ENCODE data around the gene PPP1R12C. TPM values are rescaled to one million over a fixed set of nuclear protein-coding genes. Genes with fewer than 3 reads are reported as not detected.
"Not testable (repeated sequence)": the region's sequence is repeated elsewhere in the genome, so short reads cannot be mapped to it uniquely, and the experiment has no call there.

PPP1R12C gene
- total RNA-seq, 1 experiment from 2014 or later = 79.9 TPM

DNA sequence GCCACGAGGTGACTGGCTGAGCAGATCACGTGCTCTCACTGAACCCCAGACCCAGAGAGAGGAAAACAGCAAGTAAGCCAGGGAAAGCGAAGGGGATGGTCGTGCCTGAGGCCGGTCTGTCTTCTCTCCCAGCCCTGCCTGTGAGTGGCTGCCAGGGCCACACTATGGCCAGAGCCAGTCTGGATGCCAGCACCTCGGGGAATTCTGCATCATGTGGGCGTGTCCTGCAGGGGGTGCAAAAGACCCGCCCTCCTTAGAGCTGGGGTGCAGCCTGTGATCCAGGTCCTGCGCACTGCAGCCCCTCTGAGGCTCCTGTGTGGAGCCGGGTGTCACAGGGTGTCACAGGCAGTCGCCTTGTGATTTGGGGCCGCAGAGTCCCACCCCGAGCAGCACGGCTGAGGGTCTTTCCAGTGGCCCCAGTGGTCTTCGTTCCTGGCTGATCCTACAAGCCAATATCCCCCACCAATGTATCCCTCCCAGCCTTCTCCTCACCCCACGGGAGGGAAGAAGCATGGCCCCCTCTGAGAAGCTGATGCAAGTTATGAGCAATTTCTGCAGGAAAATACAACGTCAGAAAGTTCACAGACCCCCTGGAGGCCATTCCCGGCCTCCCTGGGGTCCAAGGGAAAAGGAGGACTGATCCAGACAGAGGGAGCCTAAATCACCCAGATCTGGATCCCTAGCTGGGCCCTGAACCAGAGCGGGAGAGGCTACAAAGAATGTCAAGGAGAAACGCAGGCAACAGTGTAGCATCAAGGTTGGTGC is 7.7 kb downstream of the PPP1R12C start:
- no peak overlapping the region for H2BK15ac ChIP-seq (ENCODE audit: low read depth, low read length)
- H3K27ac ChIP-seq (ENCODE audit: insufficient read length, low read depth, low read length) = no peak overlapping the region
- H4K91ac ChIP-seq (ENCODE audit: insufficient read length, low read depth, low read length) = no peak overlapping the region
- no peak overlapping the region for H2AK5ac ChIP-seq (ENCODE audit: insufficient read length, low read length)
- H3T11ph ChIP-seq (ENCODE audit: low read length) = no peak overlapping the region
- H3K27me3 ChIP-seq (ENCODE audit: insufficient read depth, low read length) = no peaks in the 10 kb centered on the region
- H2AFZ ChIP-seq (ENCODE audit: low read length) = no peak overlapping the region
- Mint-ChIP-seq H3K27ac (peak overlapping the region in 1 of 3 experiments; percentile 53; a peak in 1 of 7 replicates), H3K4me1 (peaks cover 0 to 4% of the 10 kb centered on the region in 2 experiments; a peak in 2 of 4 replicates), H3K27me3 (ENCODE audit: low read depth) (no peaks in the 10 kb centered on the region), H3K4me3 (no peak overlapping the region), H3K9me3 (no peaks in the 10 kb centered on the region), H3K36me3 (ENCODE audit: insufficient read depth in 1 of 3, low read depth in 3 of 3) (peaks cover 8 to 27% (median 21%) of the 10 kb centered on the region in 3 experiments; a peak in 6 of 7 replicates)
- H4K8ac ChIP-seq (replicated peaks; ENCODE audit: insufficient read length, low read depth, low read length) = no peak overlapping the region
- H3K18ac ChIP-seq (ENCODE audit: insufficient read length, low read depth, low read length) = no peak overlapping the region
- no peak overlapping the region for H2BK20ac ChIP-seq (ENCODE audit: low read depth, low read length, poor library complexity, severe bottlenecking)
- H2BK5ac ChIP-seq (ENCODE audit: insufficient read length, low read length) = no peak overlapping the region
- WGBS (ENCODE audit: extremely low coverage, insufficient read length, low lambda C conversion rate) = no CpG with 5 or more reads among the region's 20 CpGs
- H3K79me1 ChIP-seq (ENCODE audit: insufficient read depth, low read depth, low read length, poor library complexity, severe bottlenecking) = peaks cover 5% of the 10 kb centered on the region
- no peaks in the 10 kb centered on the region; the same call in 1 of the 2 replicates for H3K79me2 ChIP-seq (ENCODE audit: insufficient read depth, low read length)
- H3K4ac ChIP-seq (ENCODE audit: low read depth, low read length) = no peak overlapping the region
- H3K4me1 ChIP-seq (ENCODE audit: insufficient read depth, low read length) = no peaks in the 10 kb centered on the region
- TF ChIP-seq, protein P1, sequence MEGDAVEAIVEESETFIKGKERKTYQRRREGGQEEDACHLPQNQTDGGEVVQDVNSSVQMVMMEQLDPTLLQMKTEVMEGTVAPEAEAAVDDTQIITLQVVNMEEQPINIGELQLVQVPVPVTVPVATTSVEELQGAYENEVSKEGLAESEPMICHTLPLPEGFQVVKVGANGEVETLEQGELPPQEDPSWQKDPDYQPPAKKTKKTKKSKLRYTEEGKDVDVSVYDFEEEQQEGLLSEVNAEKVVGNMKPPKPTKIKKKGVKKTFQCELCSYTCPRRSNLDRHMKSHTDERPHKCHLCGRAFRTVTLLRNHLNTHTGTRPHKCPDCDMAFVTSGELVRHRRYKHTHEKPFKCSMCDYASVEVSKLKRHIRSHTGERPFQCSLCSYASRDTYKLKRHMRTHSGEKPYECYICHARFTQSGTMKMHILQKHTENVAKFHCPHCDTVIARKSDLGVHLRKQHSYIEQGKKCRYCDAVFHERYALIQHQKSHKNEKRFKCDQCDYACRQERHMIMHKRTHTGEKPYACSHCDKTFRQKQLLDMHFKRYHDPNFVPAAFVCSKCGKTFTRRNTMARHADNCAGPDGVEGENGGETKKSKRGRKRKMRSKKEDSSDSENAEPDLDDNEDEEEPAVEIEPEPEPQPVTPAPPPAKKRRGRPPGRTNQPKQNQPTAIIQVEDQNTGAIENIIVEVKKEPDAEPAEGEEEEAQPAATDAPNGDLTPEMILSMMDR (conservative IDR thresholded peaks at IDR 0.05) = no peak
- no peaks in the 10 kb centered on the region for H3K23me2 ChIP-seq (ENCODE audit: insufficient read length, low read depth, low read length, poor library complexity, severe bottlenecking)
- no peak overlapping the region for H2BK120ac ChIP-seq (ENCODE audit: low read depth, low read length, poor library complexity, severe bottlenecking)
- H3K56ac ChIP-seq (ENCODE audit: insufficient read length, low read depth, low read length) = no peak overlapping the region
- no peak for DNase-seq
- no peak overlapping the region for H4K5ac ChIP-seq (ENCODE audit: insufficient read length, low read depth, low read length)
- no peak overlapping the region for H3K23ac ChIP-seq (ENCODE audit: insufficient read length, low read depth, low read length)
- H3K14ac ChIP-seq (ENCODE audit: insufficient read depth, low read length) = no peak overlapping the region
- H2BK12ac ChIP-seq (ENCODE audit: insufficient read length, low read depth, low read length) = no peak overlapping the region
- H3K9me3 ChIP-seq (ENCODE audit: control insufficient read depth, low read depth, low read length) = no peaks in the 10 kb centered on the region
- no peaks in the 10 kb centered on the region for H4K20me1 ChIP-seq (ENCODE audit: control insufficient read depth, insufficient read depth, insufficient read length)
- H3K4me2 ChIP-seq (ENCODE audit: insufficient read depth, insufficient read length, low read length) = no peak overlapping the region
- no peak overlapping the region for H3K9ac ChIP-seq (ENCODE audit: extremely low read depth, insufficient read length, low read length)

DNA sequence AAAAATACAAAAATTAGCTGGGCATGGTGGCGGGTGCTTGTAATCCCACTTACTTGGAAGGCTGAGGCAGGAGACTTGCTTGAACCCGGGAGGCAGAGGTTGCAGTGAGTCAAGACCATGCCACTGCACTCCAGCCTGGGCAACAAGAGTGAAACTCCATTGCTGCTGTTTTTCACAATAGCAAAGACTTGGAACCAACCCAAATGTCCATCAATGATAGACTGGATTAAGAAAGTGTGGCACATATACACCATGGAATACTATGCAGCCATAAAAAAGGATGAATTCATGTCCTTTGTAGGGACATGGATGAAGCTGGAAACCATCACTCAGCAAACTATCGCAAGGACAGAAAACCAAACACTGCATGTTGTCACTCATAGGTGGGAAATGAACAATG is 10.2 kb downstream of the PPP1R12C start:
- H2AFZ ChIP-seq (ENCODE audit: low read length); H2BK20ac ChIP-seq (ENCODE audit: low read depth, low read length, poor library complexity, severe bottlenecking); H2BK12ac ChIP-seq (ENCODE audit: insufficient read length, low read depth, low read length); H3K4me2 ChIP-seq (ENCODE audit: insufficient read depth, insufficient read length, low read length); H3K9ac ChIP-seq (ENCODE audit: extremely low read depth, insufficient read length, low read length); H2BK15ac ChIP-seq (ENCODE audit: low read depth, low read length); H3K4me1 Mint-ChIP-seq; H3K27me3 Mint-ChIP-seq (ENCODE audit: low read depth); H3K4me3 Mint-ChIP-seq; H3K4ac ChIP-seq (ENCODE audit: low read depth, low read length); H4K8ac ChIP-seq (replicated peaks; ENCODE audit: insufficient read length, low read depth, low read length); H2AK5ac ChIP-seq (ENCODE audit: insufficient read length, low read length); H3K14ac ChIP-seq (ENCODE audit: insufficient read depth, low read length); H3K4me1 ChIP-seq (ENCODE audit: insufficient read depth, low read length); H3T11ph ChIP-seq (ENCODE audit: low read length); H3K27ac ChIP-seq (ENCODE audit: insufficient read length, low read depth, low read length); H3K79me1 ChIP-seq (ENCODE audit: insufficient read depth, low read depth, low read length, poor library complexity, severe bottlenecking); H4K5ac ChIP-seq (ENCODE audit: insufficient read length, low read depth, low read length); H2BK5ac ChIP-seq (ENCODE audit: insufficient read length, low read length); H3K56ac ChIP-seq (ENCODE audit: insufficient read length, low read depth, low read length); H3K27ac Mint-ChIP-seq; H3K27me3 ChIP-seq (ENCODE audit: insufficient read depth, low read length); H3K9me3 Mint-ChIP-seq; H4K20me1 ChIP-seq (ENCODE audit: control insufficient read depth, insufficient read depth, insufficient read length); H3K23ac ChIP-seq (ENCODE audit: insufficient read length, low read depth, low read length); H3K23me2 ChIP-seq (ENCODE audit: insufficient read length, low read depth, low read length, poor library complexity, severe bottlenecking); H4K91ac ChIP-seq (ENCODE audit: insufficient read length, low read depth, low read length); H3K9me3 ChIP-seq (ENCODE audit: control insufficient read depth, low read depth, low read length); H3K18ac ChIP-seq (ENCODE audit: insufficient read length, low read depth, low read length); H3K79me2 ChIP-seq (ENCODE audit: insufficient read depth, low read length); H2BK120ac ChIP-seq (ENCODE audit: low read depth, low read length, poor library complexity, severe bottlenecking); DNase-seq: not testable (repeated sequence)
- WGBS (ENCODE audit: extremely low coverage, insufficient read length, low lambda C conversion rate) = no CpG with 5 or more reads among the region's 3 CpGs
- peaks cover 13 to 40% (median 34%) of the 10 kb centered on the region in 3 experiments; a peak in 6 of 7 replicates for H3K36me3 Mint-ChIP-seq (ENCODE audit: insufficient read depth in 1 of 3, low read depth in 3 of 3)

All from H9 (cell line).